B cell (primary cell): Measurements from ENCODE around the gene IFNL3. TPM values are rescaled to one million over a fixed set of nuclear protein-coding genes. Genes with fewer than 3 reads are reported as not detected.

Experiments used
- ATAC-seq: fragments of 200-7000 bp; cut with Tn5 transposase; one replicate; pipeline ENCODE4 v1.10.0; 2021; ENCODE audit warnings: low read depth, mild to moderate bottlenecking, moderate number of reproducible peaks, moderate library complexity
- CTCF ChIA-PET: fragments of 350-600 bp; sonication (Branson Sonifier 250); formaldehyde crosslinking; loops from one replicate; lab custom pipeline; 2021; ENCODE audit warnings: antibody characterized with exemption, inconsistent platforms; lab: Charles Lee
- POLR2A ChIA-PET: fragments of 350-600 bp; sonication (Branson Sonifier 250); formaldehyde crosslinking; loops from one replicate; lab custom pipeline; 2021; ENCODE audit warnings: antibody characterized with exemption; lab: Charles Lee
- DNase-seq: peaks from one replicate; pipeline ENCODE4 v3.0.0; 2013
- H2AFZ ChIP-seq: 2 replicates; pipeline ENCODE4 v1.6.1; 2012; ENCODE audit warnings: mild to moderate bottlenecking, low read depth, low read length; ENCODE audit not compliant: insufficient read depth, poor library complexity, severe bottlenecking
- H3K27ac ChIP-seq, 2 donors: 1 replicate in 1 of 2; 2 replicates in 1 of 2; pipeline ENCODE4 v1.5.1; 2012 to 2013; ENCODE audit warnings: low read length in 2 of 2, mild to moderate bottlenecking in 2 of 2, moderate library complexity in 1 of 2
- H3K27me3 ChIP-seq, 4 experiments: fragments of 200-600 bp in 1 of 4; sonication (generic) in 1 of 4; replicated peaks in 1 of 4; 1 replicate in 2 of 4; 2 replicates in 2 of 4; pipeline versions ENCODE4 v1.6.1 to v1.7.0; 2013 to 2016; ENCODE audit warnings: low read length in 3 of 4, mild to moderate bottlenecking in 2 of 4, mixed read lengths in 1 of 4, moderate library complexity in 1 of 4; ENCODE audit not compliant: insufficient read depth in 4 of 4, control insufficient read depth in 3 of 4; ENCODE audit errors: control extremely low read depth in 1 of 4
- H3K36me3 ChIP-seq, 2 experiments: replicated peaks in 1 of 2; 1 replicate in 1 of 2; 2 replicates in 1 of 2; pipeline versions ENCODE4 v1.6.1 to v1.7.1; 2013; ENCODE audit warnings: low read length in 1 of 2; ENCODE audit not compliant: insufficient read depth in 2 of 2, control insufficient read depth in 1 of 2; ENCODE audit errors: control extremely low read depth in 1 of 2, extremely low read depth in 1 of 2
- H3K4me1 ChIP-seq, 2 donors: fragments of 200-600 bp in 1 of 2; sonication (generic) in 1 of 2; 1 replicate in 1 of 2; 2 replicates in 1 of 2; pipeline versions ENCODE4 v1.5.1 to v1.6.1; 2013 to 2017; ENCODE audit warnings: low read length in 2 of 2; ENCODE audit not compliant: control insufficient read depth in 2 of 2, insufficient read depth in 2 of 2
- H3K4me2 ChIP-seq: replicated peaks from 2 replicates; pipeline ENCODE3; 2012; ENCODE audit warnings: mild to moderate bottlenecking, low read depth, low read length; ENCODE audit not compliant: poor library complexity, severe bottlenecking
- H3K4me3 ChIP-seq, 5 experiments: fragments of 200-600 bp in 1 of 5; sonication (generic) in 1 of 5; 1 replicate in 3 of 5; 2 replicates in 2 of 5; pipeline versions ENCODE4 v1.5.1 to v1.7.0; 2011 to 2016; ENCODE audit warnings: low read length in 4 of 5, mild to moderate bottlenecking in 4 of 5, low read depth in 2 of 5, control low read depth in 1 of 5, moderate library complexity in 1 of 5; ENCODE audit not compliant: insufficient read depth in 1 of 5; ENCODE audit errors: control extremely low read depth in 1 of 5, extremely low read depth in 1 of 5
- H3K79me2 ChIP-seq: fragments of 200-600 bp; sonication (generic); one replicate; pipeline ENCODE4 v1.6.0; 2016; ENCODE audit warnings: low read length; ENCODE audit not compliant: control insufficient read depth, insufficient read depth
- H3K9ac ChIP-seq: fragments of 200-600 bp; sonication (generic); 2 replicates; pipeline ENCODE4 v1.6.1; 2017; ENCODE audit warnings: mild to moderate bottlenecking, low read length, moderate library complexity
- H3K9me3 ChIP-seq, 3 donors: one replicate each; pipeline versions ENCODE4 v1.6.1 to v1.7.1; 2013; ENCODE audit warnings: low read length in 2 of 3; ENCODE audit not compliant: control insufficient read depth in 2 of 3, insufficient read depth in 1 of 3; ENCODE audit errors: control extremely low read depth in 1 of 3
- H4K20me1 ChIP-seq: 2 replicates; pipeline ENCODE4 v1.6.0; 2012; ENCODE audit warnings: mild to moderate bottlenecking, low read length; ENCODE audit not compliant: insufficient read depth, control insufficient read depth, poor library complexity, severe bottlenecking
- H3K27ac Mint-ChIP-seq: one replicate; pipeline ENCODE4 v1.8.0; 2021; ENCODE audit warnings: mixed read lengths
- H3K27me3 Mint-ChIP-seq: one replicate; pipeline ENCODE4 v1.8.0; 2021; ENCODE audit warnings: mixed read lengths
- H3K4me1 Mint-ChIP-seq: one replicate; pipeline ENCODE4 v1.8.0; 2021; ENCODE audit warnings: mixed read lengths
- H3K4me3 Mint-ChIP-seq: one replicate; pipeline ENCODE4 v1.8.0; 2021; ENCODE audit warnings: mixed read lengths
- H3K9me3 Mint-ChIP-seq: one replicate; pipeline ENCODE4 v1.8.0; 2022; ENCODE audit warnings: mixed read lengths; ENCODE audit not compliant: insufficient read depth
- CTCF ChIP-seq: fragments of 200-600 bp; IDR thresholded peaks from one replicate; pipeline ENCODE4 v1.8.0; 2022; ENCODE audit warnings: antibody characterized with exemption, mild to moderate bottlenecking
- EZH2 ChIP-seq: IDR thresholded peaks from 2 replicates; pipeline ENCODE4 v1.6.1; 2012; ENCODE audit warnings: borderline replicate concordance, low read depth, mild to moderate bottlenecking, moderate library complexity, low read length; ENCODE audit not compliant: insufficient read depth, poor library complexity, severe bottlenecking
- WGBS: methylation state at CpG from one replicate; pipeline ENCODE4 v1.1.5; 2013; ENCODE audit warnings: missing lambda C conversion rate; ENCODE audit not compliant: insufficient coverage; 5-methylcytosine and 5-hydroxymethylcytosine counted together
- intact Hi-C: fragments of 100-400 bp; cut with micrococcal nuclease; formaldehyde crosslinking; loops from one replicate; pipeline ENCODE4 v1.10.0; 2022
- polyA plus RNA-seq: library from polyadenylated mRNA; depleted of rRNA; stranded (reverse); fragments of >200 nt; gene quantifications from 2 replicates; pipeline ENCODE4 v1.2.3, GENCODE V29; 2012
- total RNA-seq, 2 donors: library from RNA; stranded (reverse); fragments of 120-200 nt in 1 of 2; gene quantifications; 1 replicate in 1 of 2; 2 replicates in 1 of 2; pipeline versions ENCODE4 v1.2.3 to v1.2.4, GENCODE V29; 2013 to 2022

IFNL3 gene
- total and polyA plus RNA-seq, 2 donors (not counting 1 experiment from before 2014, with no cell fraction given), result not detected

GRCh38 chr19:39248806-39249205 is 4.0 kb upstream of the IFNL3 start, which contains the start of gene IFNL4:
Gene IFNL4 (minus strand): TSS chr19:39248856.
- Mint-ChIP-seq H3K4me1 (no peaks in the 10 kb centered on the region), H3K4me3 (no peak within 1 kb of the TSS), H3K27me3 (peaks cover 9% of the 10 kb centered on the region), H3K27ac (no peak within 1 kb of the TSS), H3K9me3 (no peaks in the 10 kb centered on the region)
- ChIA-PET CTCF (no interaction called here), POLR2A (no interaction called here)
- H2AFZ ChIP-seq, result peak within 1 kb of the TSS; percentile 54
- no peaks in the 10 kb centered on the region for H3K9me3 ChIP-seq
- no peak within 1 kb of the TSS for H3K9ac ChIP-seq
- H3K4me1 ChIP-seq, result peaks cover 9 to 12% of the 10 kb centered on the region in 2 donors
- no peak for ATAC-seq
- DNase-seq, result no peak
- TF ChIP-seq CTCF (no peak), EZH2 (no peak)
- H3K79me2 ChIP-seq, result no peaks in the 10 kb centered on the region
- H3K27ac ChIP-seq, result no peak within 1 kb of the TSS
- 86% methylated on average over 12 of the region's 13 CpGs for WGBS
- H4K20me1 ChIP-seq, result no peaks in the 10 kb centered on the region
- H3K4me2 ChIP-seq, result peak within 1 kb of the TSS; percentile 59
- no peaks in the 10 kb centered on the region for H3K36me3 ChIP-seq
- peaks cover 0 to 15% (median 3%) of the 10 kb centered on the region in 4 experiments for H3K27me3 ChIP-seq
- H3K4me3 ChIP-seq, result peak within 1 kb of the TSS in 1 of 5 experiments; percentile 23
- intact Hi-C loops, result no loop called here

GRCh38 chr19:39247701-39248664 is 3.2 kb upstream of the IFNL3 start:
- WGBS, result 54% methylated on average over 92 of the region's 92 CpGs
- Mint-ChIP-seq H3K9me3 (no peaks in the 10 kb centered on the region), H3K27me3 (peaks cover 13% of the 10 kb centered on the region), H3K27ac (no peak overlapping the region), H3K4me3 (no peak overlapping the region), H3K4me1 (no peaks in the 10 kb centered on the region)
- intact Hi-C loops, result no loop called here
- no peaks in the 10 kb centered on the region for H4K20me1 ChIP-seq
- H3K79me2 ChIP-seq, result no peaks in the 10 kb centered on the region
- H3K4me2 ChIP-seq, result peak overlapping the region; percentile 59
- no peak for ATAC-seq
- peak overlapping the region in 1 of 5 experiments; percentile 23 for H3K4me3 ChIP-seq
- TF ChIP-seq CTCF, result no peak
- no peak for TF ChIP-seq EZH2
- H3K9ac ChIP-seq, result no peak overlapping the region
- peak overlapping the region; percentile 54 for H2AFZ ChIP-seq
- H3K9me3 ChIP-seq, result no peaks in the 10 kb centered on the region
- no peak for DNase-seq
- POLR2A ChIA-PET, result no interaction called here
- H3K27ac ChIP-seq, result no peak overlapping the region
- H3K36me3 ChIP-seq, result no peaks in the 10 kb centered on the region
- CTCF ChIA-PET, result no interaction called here
- peaks cover 9 to 12% of the 10 kb centered on the region in 2 donors for H3K4me1 ChIP-seq
- peaks cover 0 to 15% (median 3%) of the 10 kb centered on the region in 4 experiments for H3K27me3 ChIP-seq
